Common myeloid progenitor, CD34-positive (primary cell): ENCODE data around the gene ATP5F1D.
A peak's percentile ranks its signal among the peaks of the same experiment; 100 is the strongest.

ENCODE experiments used
- CTCF ChIA-PET: fragments of 350-600 bp; sonication (Branson Sonifier 250); formaldehyde crosslinking; loops from one replicate; lab custom pipeline; 2021; ENCODE audit warnings: antibody characterized with exemption; lab: Charles Lee
- POLR2A ChIA-PET: fragments of 350-600 bp; sonication (Branson Sonifier 250); formaldehyde crosslinking; loops from one replicate; lab custom pipeline; 2021; ENCODE audit warnings: antibody characterized with exemption; lab: Charles Lee
- DNase-seq, 3 donors: peaks; one replicate each; pipeline versions ENCODE4 v3.0.0 to v3.0.0-alpha.2; 2013
- H3K27ac ChIP-seq, 2 experiments: 1 replicate in 1 of 2; 2 replicates in 1 of 2; pipeline ENCODE4 v1.7.0; 2013; ENCODE audit warnings: inconsistent platforms in 2 of 2, low read length in 2 of 2, mild to moderate bottlenecking in 2 of 2, low read depth in 1 of 2, moderate library complexity in 1 of 2; ENCODE audit not compliant: severe bottlenecking in 2 of 2, insufficient read depth in 1 of 2, poor library complexity in 1 of 2
- H3K27me3 ChIP-seq, 5 experiments: replicated peaks in 2 of 5; 1 replicate in 3 of 5; 2 replicates in 2 of 5; pipeline versions ENCODE4 v1.6.1 to v1.7.0; 2013; ENCODE audit warnings: low read length in 4 of 5, mild to moderate bottlenecking in 2 of 5, moderate library complexity in 2 of 5, inconsistent platforms in 1 of 5; ENCODE audit not compliant: insufficient read depth in 5 of 5, control insufficient read depth in 4 of 5
- H3K36me3 ChIP-seq, 4 experiments: 1 replicate in 2 of 4; 2 replicates in 2 of 4; pipeline versions ENCODE4 v1.6.1 to v1.7.0; 2013; ENCODE audit warnings: low read length in 3 of 4, control low read depth in 1 of 4, mild to moderate bottlenecking in 1 of 4; ENCODE audit not compliant: control insufficient read depth in 4 of 4, insufficient read depth in 4 of 4
- H3K4me1 ChIP-seq, 4 experiments: 1 replicate in 3 of 4; 2 replicates in 1 of 4; pipeline versions ENCODE4 v1.6.1 to v1.7.1; 2013; ENCODE audit warnings: low read length in 3 of 4, mild to moderate bottlenecking in 3 of 4, control low read depth in 1 of 4, inconsistent platforms in 1 of 4, moderate library complexity in 1 of 4; ENCODE audit not compliant: control insufficient read depth in 4 of 4, insufficient read depth in 4 of 4; ENCODE audit errors: control extremely low read depth in 1 of 4
- H3K4me3 ChIP-seq, 7 experiments: 1 replicate in 4 of 7; 2 replicates in 3 of 7; pipeline versions ENCODE4 v1.5.1 to v1.7.0; 2013; ENCODE audit warnings: mild to moderate bottlenecking in 7 of 7, low read length in 6 of 7, moderate library complexity in 6 of 7, inconsistent platforms in 2 of 7, low read depth in 2 of 7, control low read depth in 1 of 7; ENCODE audit not compliant: insufficient read depth in 4 of 7, control insufficient read depth in 1 of 7; ENCODE audit errors: extremely low read depth in 1 of 7
- H3K9me3 ChIP-seq, 5 experiments: 1 replicate in 4 of 5; 2 replicates in 1 of 5; pipeline versions ENCODE4 v1.6.1 to v1.7.1; 2013; ENCODE audit warnings: low read length in 4 of 5, mild to moderate bottlenecking in 2 of 5, inconsistent platforms in 1 of 5, low read depth in 1 of 5, moderate library complexity in 1 of 5; ENCODE audit not compliant: control insufficient read depth in 4 of 5, insufficient read depth in 2 of 5; ENCODE audit errors: control extremely low read depth in 1 of 5
- WGBS: methylation state at CpG from one replicate; pipeline ENCODE4 v1.1.5; 2013; ENCODE audit not compliant: insufficient coverage; 5-methylcytosine and 5-hydroxymethylcytosine counted together

Gene ATP5F1D

DNA sequence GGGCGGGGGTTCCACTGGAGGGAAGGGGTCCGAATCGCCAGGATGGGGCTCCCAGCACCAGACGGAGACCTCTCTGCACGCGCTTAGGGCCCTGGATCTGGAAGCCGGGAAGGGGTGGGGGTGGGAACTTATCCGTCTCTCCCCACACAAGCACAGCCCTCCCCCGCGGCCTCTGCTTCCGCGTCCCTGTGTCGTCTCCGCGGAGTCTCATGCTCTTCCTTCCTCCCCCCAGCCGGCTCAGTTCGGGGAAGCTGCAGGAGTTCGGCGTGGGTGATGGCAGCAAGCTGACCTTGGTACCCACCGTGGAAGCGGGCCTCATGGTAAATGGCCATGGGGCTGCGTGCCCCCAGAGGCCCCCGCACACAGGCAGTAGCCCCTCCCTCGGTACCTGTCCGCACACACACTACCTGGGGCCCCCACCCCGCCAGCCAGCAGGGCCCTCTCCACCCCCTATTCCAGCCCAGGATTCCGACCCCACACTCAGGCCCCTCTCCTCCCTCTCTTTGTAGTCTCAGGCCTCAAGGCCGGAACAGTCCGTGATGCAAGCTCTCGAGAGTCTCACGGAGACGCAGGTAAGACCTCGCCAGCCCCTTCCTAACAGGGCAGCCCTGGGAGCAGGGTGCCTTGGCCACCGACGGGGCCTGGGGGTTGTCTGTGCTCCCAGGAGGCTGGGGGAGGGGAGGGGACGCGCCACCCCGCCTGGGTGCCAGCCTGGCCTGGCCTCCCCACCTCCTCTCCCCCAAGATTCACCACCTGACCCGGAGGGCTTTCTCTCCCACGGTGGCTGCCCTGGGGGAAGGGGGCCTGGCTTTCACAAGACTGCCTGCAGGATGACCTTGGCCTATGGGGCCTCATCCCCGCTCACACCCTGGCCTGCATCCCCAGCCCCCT, 10.0 kb downstream of the ATP5F1D start:
- H3K27me3 ChIP-seq: no peaks in the 10 kb centered on the region
- peaks cover 2 to 34% (median 25%) of the 10 kb centered on the region in 4 experiments for H3K36me3 ChIP-seq
- WGBS: 6% methylated on average over 30 of the region's 41 CpGs
- ChIA-PET CTCF (interaction anchor here (7.9 kb wide), 1 partner anchor 13 kb away, joined by 60 read pairs; no protein-coding TSS in a partner anchor), POLR2A (interaction anchor here (7.0 kb wide), 1 partner anchor 16 kb away, joined by 98 read pairs; the partner anchor contains the start of gene CIRBP)
- peak overlapping the region; percentile 50 to 89 for H3K27ac ChIP-seq
- DNase-seq: peak in 2 of 3 donors; percentile 61 to 74
- H3K4me3 ChIP-seq: peak overlapping the region; percentile 70 to 87 (median 79)
- peaks cover 0 to 60% (median 51%) of the 10 kb centered on the region in 4 experiments for H3K4me1 ChIP-seq
- no peaks in the 10 kb centered on the region for H3K9me3 ChIP-seq

DNA sequence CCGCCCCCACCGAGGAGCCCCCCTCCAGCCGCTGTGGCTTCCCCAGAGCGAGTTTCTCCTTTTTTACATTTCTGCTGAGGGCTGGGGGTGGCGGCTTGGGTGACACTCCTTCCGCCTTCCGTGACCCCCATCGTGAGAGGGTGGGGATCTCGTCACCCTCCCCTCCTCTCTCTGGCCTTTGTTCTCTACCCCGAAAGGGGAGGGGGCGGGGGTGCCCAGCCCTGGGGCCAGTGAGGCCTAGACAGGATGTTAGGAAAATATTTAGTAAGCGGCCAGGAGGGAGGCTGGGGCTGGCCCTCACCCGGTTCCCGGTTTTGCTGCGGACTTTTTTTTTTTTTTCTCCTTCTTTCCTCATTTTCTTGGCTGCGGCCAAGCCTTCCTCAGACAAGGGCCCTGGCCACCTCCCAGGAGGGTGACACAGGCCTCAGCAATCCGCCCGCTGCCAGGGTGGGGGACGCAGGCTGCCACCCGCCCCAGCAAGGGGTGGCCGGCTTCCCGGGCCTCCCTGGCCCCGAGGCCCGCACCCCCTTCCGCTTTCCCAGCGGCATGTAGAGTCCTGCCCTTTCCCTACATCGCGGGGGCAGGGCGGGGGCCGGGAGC, 10.8 kb downstream of the ATP5F1D start:
- DNase-seq: peak; percentile 89 to 97 (median 97)
- ChIA-PET POLR2A (interaction anchor here (1.1 to 7.0 kb wide), 7 partner anchors 8 to 121 kb away, joined by 3 to 98 read pairs (median 7); partner anchors contain the start of genes CIRBP and FAM174C), CTCF (interaction anchor here (7.9 to 17.7 kb wide), 2 partner anchors 7 to 12 kb away, joined by 60 to 268 read pairs; no protein-coding TSS in a partner anchor)
- Histone ChIP-seq H3K27ac (peak overlapping the region; percentile 70 to 89), H3K4me1 (peaks cover 0 to 67% (median 54%) of the 10 kb centered on the region in 4 experiments), H3K36me3 (peaks cover 3 to 41% (median 30%) of the 10 kb centered on the region in 4 experiments), H3K4me3 (peak overlapping the region in 6 of 7 experiments; percentile 32 to 84 (median 78)), H3K27me3 (no peaks in the 10 kb centered on the region), H3K9me3 (no peaks in the 10 kb centered on the region)
- 0% methylated on average over 22 of the region's 30 CpGs for WGBS

DNA sequence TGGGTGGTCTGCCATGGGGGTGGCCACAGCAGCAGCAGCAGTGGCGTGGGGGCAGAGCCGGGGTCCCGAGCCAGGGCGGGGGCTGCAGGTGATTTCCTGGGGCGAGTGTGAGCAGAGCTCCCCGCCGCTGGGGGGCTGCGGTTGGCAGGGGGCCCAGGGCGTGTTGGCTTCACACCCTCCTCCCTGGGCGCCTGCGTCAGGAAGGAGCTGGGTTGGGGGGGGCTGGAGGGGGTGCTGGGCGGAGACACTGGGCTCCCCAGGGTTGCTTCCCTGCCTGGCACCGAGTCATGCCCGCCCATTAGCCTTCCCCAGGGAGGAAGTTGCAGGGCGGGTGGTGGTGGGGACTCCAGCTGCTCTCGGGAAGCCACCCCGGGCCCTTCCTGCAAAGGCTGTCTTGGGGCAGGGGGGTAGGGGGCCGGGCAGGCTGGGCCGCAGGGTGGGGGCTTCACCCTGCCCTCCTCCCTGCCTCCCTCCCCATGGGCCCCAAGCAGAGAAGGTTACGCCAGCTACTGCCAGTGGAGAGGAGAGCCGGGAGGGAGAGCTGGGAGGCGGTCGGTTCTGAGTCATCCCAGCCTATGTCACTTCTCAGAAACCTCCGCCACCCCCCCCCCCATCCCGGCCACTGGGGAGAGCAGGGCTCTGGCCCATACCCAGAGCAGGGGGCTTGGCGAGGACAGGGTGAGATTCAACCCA, 11.4 kb downstream of the ATP5F1D start:
- WGBS: 0% methylated on average over 6 of the region's 26 CpGs
- H3K4me1 ChIP-seq: peaks cover 0 to 68% (median 53%) of the 10 kb centered on the region in 4 experiments
- H3K36me3 ChIP-seq: peaks cover 3 to 47% (median 33%) of the 10 kb centered on the region in 4 experiments
- H3K4me3 ChIP-seq: peak overlapping the region in 6 of 7 experiments; percentile 40 to 84 (median 78)
- H3K27me3 ChIP-seq: no peaks in the 10 kb centered on the region
- H3K9me3 ChIP-seq: no peaks in the 10 kb centered on the region
- H3K27ac ChIP-seq: peak overlapping the region; percentile 70 to 89
- CTCF ChIA-PET: interaction anchor here (7.9 to 17.7 kb wide), 2 partner anchors 8 to 12 kb away, joined by 60 to 268 read pairs; no protein-coding TSS in a partner anchor
- POLR2A ChIA-PET: interaction anchor here (0.5 to 7.0 kb wide), 10 partner anchors 8 to 987 kb away, joined by 3 to 98 read pairs (median 4); partner anchors contain the start of genes CIRBP, FAM174C and POLR2E
- DNase-seq: peak; percentile 90 to 96 (median 96)

DNA sequence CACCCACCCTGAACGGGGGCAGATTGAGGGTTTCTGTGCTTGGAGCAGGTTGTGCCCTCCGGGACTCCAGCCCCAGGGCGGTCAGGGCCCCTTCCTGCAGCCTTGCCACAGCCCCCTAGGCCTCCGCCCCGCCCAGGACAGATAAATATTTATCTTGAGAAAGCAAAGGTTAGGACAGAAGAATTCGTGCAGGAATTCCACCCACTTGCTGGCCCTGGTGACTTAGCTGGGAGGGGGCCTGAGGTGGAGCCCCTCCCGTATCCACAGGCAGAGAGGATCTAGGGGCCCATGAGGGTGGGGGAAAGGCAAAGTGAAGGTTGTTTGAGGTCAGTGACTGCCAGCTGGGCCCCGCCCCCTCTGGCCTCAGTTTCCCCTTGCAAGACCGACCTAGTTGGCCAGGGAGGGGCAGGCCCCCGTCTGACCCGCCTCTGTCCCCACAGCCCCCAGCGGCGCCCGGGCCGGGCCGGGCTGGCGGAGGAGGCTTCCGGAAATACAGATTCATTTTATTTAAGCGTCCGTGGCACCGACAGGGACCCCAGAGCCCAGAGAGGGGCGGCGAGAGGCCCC, 12.0 kb downstream of the ATP5F1D start:
- peak overlapping the region; percentile 70 to 89 for H3K27ac ChIP-seq
- DNase-seq: no peak
- ChIA-PET CTCF (interaction anchor here (7.9 to 17.7 kb wide), 2 partner anchors 9 to 11 kb away, joined by 60 to 268 read pairs; no protein-coding TSS in a partner anchor), POLR2A (interaction anchor here (0.5 to 7.0 kb wide), 10 partner anchors 8 to 986 kb away, joined by 3 to 98 read pairs (median 4); partner anchors contain the start of genes CIRBP, FAM174C and POLR2E)
- peaks cover 3 to 52% (median 36%) of the 10 kb centered on the region in 4 experiments for H3K36me3 ChIP-seq
- H3K4me1 ChIP-seq: peaks cover 0 to 69% (median 58%) of the 10 kb centered on the region in 4 experiments
- 34% methylated on average over 20 of the region's 23 CpGs for WGBS
- no peaks in the 10 kb centered on the region for H3K27me3 ChIP-seq
- no peaks in the 10 kb centered on the region for H3K9me3 ChIP-seq
- peak overlapping the region in 6 of 7 experiments; percentile 40 to 84 (median 66) for H3K4me3 ChIP-seq

DNA sequence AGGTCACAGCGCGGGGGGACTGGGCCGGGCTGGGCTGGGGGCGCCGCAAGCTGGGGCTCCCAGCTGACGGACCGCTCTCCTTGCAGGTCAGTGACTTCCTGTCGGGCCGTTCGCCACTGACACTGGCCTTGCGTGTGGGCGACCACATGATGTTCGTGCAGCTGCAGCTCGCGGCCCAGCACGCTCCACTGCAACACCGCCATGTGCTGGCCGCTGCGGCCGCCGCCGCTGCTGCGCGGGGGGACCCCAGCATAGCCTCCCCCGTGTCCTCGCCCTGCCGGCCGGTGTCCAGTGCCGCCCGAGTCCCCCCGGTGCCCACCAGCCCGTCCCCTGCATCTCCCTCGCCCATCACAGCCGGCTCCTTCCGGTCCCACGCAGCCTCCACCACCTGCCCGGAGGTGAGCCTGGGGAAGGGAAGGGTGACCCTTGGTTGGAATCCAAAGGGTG, 12.6 kb downstream of the ATP5F1D start:
- H3K4me3 ChIP-seq: peak overlapping the region in 4 of 7 experiments; percentile 6 to 84 (median 66)
- H3K4me1 ChIP-seq: peaks cover 0 to 74% (median 63%) of the 10 kb centered on the region in 4 experiments
- H3K36me3 ChIP-seq: peaks cover 3 to 52% (median 36%) of the 10 kb centered on the region in 4 experiments
- peak overlapping the region in 1 of 2 experiments; percentile 89 for H3K27ac ChIP-seq
- DNase-seq: no peak
- CTCF ChIA-PET: interaction anchor here (7.9 to 17.7 kb wide), 2 partner anchors 9 to 11 kb away, joined by 60 to 268 read pairs; no protein-coding TSS in a partner anchor
- POLR2A ChIA-PET: interaction anchor here (1.4 to 7.0 kb wide), 3 partner anchors 10 to 129 kb away, joined by 3 to 98 read pairs (median 11); partner anchors contain the start of gene CIRBP
- H3K9me3 ChIP-seq: no peaks in the 10 kb centered on the region
- H3K27me3 ChIP-seq: no peaks in the 10 kb centered on the region
- 89% methylated on average over 37 of the region's 37 CpGs for WGBS
